Retinal pigment epithelial cell (primary cell): ENCODE measurements around the gene CR2.

ENCODE experiments used
- DNase-seq: peaks from one replicate; pipeline ENCODE4 v3.0.0-alpha.2; 2010; ENCODE audit warnings: low read depth
- H3K4me3 ChIP-seq: 2 replicates; pipeline ENCODE4 v1.5.1; 2011; ENCODE audit warnings: mild to moderate bottlenecking, low read length, control low read depth, moderate library complexity
- TF ChIP-seq, protein P1 (sequence below): conservative IDR thresholded peaks from 2 replicates; pipeline ENCODE4 v1.5.1; 2011; ENCODE audit warnings: low read depth, low read length, control low read depth, inconsistent platforms

Gene CR2

DNA sequence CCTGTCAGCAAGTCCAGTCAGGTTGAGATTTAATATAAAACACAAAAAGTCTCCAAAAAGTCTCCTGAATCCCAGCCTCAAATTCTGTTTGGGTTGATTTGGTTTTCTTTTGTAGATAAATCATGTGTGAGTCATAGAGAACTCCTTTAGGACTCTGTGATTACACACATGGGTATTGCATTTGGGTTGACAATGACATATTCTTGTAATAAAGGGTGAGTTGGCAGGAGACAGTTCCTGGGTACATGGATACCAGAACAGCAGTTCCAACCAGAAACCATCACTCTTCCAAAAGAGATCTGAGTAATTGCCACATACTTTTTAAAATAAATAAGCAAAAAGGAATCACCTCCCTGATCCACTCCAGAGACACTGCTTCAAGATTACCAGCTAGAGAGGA is 8.9 kb downstream of the CR2 start:
- TF ChIP-seq, protein P1, sequence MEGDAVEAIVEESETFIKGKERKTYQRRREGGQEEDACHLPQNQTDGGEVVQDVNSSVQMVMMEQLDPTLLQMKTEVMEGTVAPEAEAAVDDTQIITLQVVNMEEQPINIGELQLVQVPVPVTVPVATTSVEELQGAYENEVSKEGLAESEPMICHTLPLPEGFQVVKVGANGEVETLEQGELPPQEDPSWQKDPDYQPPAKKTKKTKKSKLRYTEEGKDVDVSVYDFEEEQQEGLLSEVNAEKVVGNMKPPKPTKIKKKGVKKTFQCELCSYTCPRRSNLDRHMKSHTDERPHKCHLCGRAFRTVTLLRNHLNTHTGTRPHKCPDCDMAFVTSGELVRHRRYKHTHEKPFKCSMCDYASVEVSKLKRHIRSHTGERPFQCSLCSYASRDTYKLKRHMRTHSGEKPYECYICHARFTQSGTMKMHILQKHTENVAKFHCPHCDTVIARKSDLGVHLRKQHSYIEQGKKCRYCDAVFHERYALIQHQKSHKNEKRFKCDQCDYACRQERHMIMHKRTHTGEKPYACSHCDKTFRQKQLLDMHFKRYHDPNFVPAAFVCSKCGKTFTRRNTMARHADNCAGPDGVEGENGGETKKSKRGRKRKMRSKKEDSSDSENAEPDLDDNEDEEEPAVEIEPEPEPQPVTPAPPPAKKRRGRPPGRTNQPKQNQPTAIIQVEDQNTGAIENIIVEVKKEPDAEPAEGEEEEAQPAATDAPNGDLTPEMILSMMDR = no peak
- no peak overlapping the region for H3K4me3 ChIP-seq
- DNase-seq = no peak

DNA sequence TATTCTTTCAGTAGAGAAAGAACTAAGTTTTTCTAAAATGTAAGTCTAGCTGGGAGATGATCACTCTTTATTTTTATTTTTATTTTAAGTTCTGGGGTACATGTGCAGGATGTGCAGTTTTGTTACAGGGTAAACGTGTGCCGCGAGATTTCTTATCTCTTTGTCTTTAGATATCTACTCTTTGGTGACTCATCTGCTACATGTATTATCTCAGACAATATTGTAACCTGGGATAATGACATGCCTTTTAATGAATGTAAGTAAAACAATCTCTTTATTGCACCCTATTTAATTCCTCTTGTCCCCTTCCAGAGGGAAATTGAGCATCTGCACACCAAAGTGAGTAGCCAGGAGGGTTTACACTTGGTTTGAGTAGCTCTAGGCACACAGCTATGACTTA is 9.4 kb downstream of the CR2 start:
- no peak overlapping the region for H3K4me3 ChIP-seq
- TF ChIP-seq, protein P1 = no peak
- DNase-seq = no peak

DNA sequence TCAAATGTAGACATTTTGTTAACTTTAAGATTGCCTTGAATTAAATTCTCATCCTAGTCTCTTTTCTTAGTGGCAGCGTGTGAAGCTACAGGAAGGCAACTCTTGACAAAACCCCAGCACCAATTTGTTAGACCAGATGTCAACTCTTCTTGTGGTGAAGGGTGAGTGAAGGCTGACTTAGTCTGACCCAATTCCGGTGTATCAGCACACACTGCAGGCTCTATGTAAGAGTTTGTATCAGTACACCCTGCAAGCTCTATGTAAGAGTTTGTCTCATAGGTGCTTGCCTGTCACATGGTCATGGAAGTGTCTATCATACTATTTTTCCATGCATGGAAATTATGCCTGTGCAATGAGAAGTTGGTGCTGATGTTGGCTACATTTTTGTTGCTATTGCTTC is 16.8 kb downstream of the CR2 start:
- H3K4me3 ChIP-seq = no peak overlapping the region
- no peak for DNase-seq
- TF ChIP-seq, protein P1 = no peak

DNA sequence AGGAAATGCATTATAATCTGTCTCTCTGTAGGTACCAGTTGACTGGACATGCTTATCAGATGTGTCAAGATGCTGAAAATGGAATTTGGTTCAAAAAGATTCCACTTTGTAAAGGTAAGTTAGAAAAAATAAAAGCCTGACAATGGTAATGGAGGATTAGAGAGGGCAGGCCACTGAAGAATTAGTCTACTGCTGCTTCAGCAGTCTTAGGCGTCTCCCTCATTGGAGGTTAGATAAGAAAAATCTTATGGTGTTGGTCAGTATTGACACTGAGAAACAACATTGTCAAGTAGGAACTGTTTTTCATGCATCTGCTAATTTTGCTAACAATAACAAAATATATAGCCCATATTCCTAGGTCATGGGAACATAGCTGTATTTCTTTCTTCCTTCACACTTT is 20.1 kb downstream of the CR2 start:
- H3K4me3 ChIP-seq = no peak overlapping the region
- TF ChIP-seq, protein P1 = no peak
- DNase-seq = no peak

DNA sequence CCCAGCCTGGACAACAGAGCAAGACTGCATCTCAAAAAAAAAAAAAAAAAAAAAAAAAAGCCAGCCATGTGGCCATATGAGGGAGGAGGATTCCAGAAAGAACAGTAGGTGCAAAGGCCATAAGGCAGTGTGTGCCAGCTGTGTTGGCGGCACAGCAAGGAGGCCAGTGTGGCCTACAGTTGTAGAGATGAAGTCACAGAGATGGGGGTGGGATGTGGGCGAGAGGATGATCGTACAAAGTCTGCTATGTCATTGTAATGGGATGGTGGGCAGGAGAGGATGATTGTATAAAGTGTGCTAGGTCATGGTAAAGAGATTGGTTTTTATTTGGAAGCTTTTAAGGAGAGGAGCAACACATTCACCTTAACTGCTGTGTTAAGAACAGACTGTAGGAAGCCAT is 32.1 kb downstream of the CR2 start:
- H3K4me3 ChIP-seq = no peak overlapping the region
- no peak for DNase-seq
- TF ChIP-seq, protein P1 = no peak

DNA sequence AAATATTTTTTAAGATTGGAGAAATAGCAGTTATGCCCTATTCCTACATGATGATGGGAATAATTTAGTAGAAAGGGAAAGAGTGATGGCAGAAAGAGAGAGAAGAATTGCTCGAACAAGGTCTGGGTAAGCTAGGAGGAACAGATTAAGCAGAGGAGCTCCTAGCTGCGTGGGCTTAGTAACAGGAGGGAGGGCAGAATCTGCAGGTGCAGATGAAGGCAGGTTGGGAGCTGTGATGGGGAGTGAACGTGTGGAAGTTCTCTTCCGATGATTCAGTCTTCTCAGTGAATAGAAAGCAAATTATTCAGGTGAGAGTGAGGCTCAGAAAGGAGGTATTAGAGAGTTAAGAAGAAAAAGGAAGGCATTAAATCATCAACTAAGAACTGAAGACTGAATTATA is 33.5 kb downstream of the CR2 start:
- no peak for DNase-seq
- TF ChIP-seq, protein P1 = no peak
- H3K4me3 ChIP-seq = no peak overlapping the region

DNA sequence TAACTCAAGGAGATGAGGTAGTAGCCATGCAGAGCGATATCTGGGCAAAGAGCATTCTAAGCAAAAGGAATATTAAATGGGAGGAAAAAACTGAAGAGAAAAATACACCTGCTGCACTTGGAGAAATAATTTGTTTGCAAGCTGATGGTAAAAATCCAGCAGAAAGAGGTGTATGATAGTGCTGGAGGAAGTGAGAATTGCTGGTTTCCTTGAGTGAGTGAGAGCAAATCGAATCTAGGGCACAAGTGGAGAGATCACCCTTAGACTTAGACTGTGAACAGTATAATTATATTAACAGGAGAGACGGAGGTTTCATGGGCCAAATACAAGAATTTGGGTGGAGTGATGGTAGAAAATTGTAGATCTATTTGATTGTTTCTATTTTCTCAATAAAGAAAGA is 39.1 kb downstream of the CR2 start:
- TF ChIP-seq, protein P1 = no peak
- H3K4me3 ChIP-seq = no peak overlapping the region
- no peak for DNase-seq
